GM12801 (cell line): Measurements from ENCODE around the gene CCL20.

Experiments
- CTCF ChIP-seq: IDR thresholded peaks from one replicate; pipeline ENCODE4 v1.5.1; 2011; ENCODE audit warnings: control low read depth; ENCODE audit not compliant: insufficient read length; ENCODE audit errors: extremely low read depth

CCL20 gene

GRCh38 chr2:227819398-227819697 lies 5.7 kb downstream of the CCL20 start:
- TF ChIP-seq CTCF: no peak

GRCh38 chr2:227821043-227821942 lies 7.7 kb downstream of the CCL20 start:
- no peak for TF ChIP-seq CTCF

GRCh38 chr2:227822416-227823003 lies 8.9 kb downstream of the CCL20 start:
- no peak for TF ChIP-seq CTCF

GRCh38 chr2:227823922-227824321 lies 10.3 kb downstream of the CCL20 start:
- TF ChIP-seq CTCF: no peak

GRCh38 chr2:227824711-227825110 lies 11.1 kb downstream of the CCL20 start:
- no peak for TF ChIP-seq CTCF

GRCh38 chr2:227826019-227826521 lies 12.4 kb downstream of the CCL20 start:
- no peak for TF ChIP-seq CTCF

- TF ChIP-seq CTCF: no peak
These were observed 12.9 kb downstream of the CCL20 start for GRCh38 chr2:227826563-227826962.
